ENCODE data around the gene PRDM16. TPM values are rescaled to one million over a fixed set of nuclear protein-coding genes. Genes with fewer than 3 reads are reported as not detected.

The PRDM16 gene
- total RNA-seq, 1 experiment from 2014 or later = 6.1 TPM

- no peak for DNase-seq (ENCODE audit: low read depth, low spot score)
- Histone ChIP-seq H3K4me3 (replicated peaks in 1 of 2; ENCODE audit: low read depth in 1 of 2, low read length in 2 of 2) (no peak overlapping the region), H3K4me1 (ENCODE audit: control insufficient read depth in 1 of 2, insufficient read depth in 2 of 2, low read length in 2 of 2) (no peaks in the 10 kb centered on the region), H3K79me2 (ENCODE audit: insufficient read depth, low read length) (no peaks in the 10 kb centered on the region), H2AFZ (ENCODE audit: low read depth, low read length, poor library complexity, severe bottlenecking) (no peak overlapping the region), H3K36me3 (ENCODE audit: control insufficient read depth in 1 of 2, insufficient read depth in 2 of 2, low read length in 2 of 2) (no peaks in the 10 kb centered on the region), H3K4me2 (ENCODE audit: low read length) (no peak overlapping the region), H3K9ac (ENCODE audit: low read length) (no peak overlapping the region), H4K20me1 (ENCODE audit: insufficient read depth) (no peaks in the 10 kb centered on the region), H3K9me2 (ENCODE audit: insufficient read depth) (no peaks in the 10 kb centered on the region), H3K9me3 (ENCODE audit: control insufficient read depth in 1 of 2, insufficient read depth in 1 of 2, low read depth in 1 of 2, low read length in 2 of 2) (no peaks in the 10 kb centered on the region), H3K27me3 (ENCODE audit: insufficient read depth, low read length) (no peaks in the 10 kb centered on the region), H3K27ac (ENCODE audit: low read depth, low read length) (no peak overlapping the region)
- TF ChIP-seq POLR2A (IDR thresholded peaks at IDR 0.05; ENCODE audit: borderline replicate concordance, extremely low read depth, insufficient read depth, insufficient read length) = no peak
- no peak for TF ChIP-seq YY1 (IDR thresholded peaks at IDR 0.05; ENCODE audit: extremely low read depth, insufficient replicate concordance, low read depth, low read length)
- TF ChIP-seq EZH2phosphoT487 (IDR thresholded peaks at IDR 0.05; ENCODE audit: borderline replicate concordance) = no peak
- TF ChIP-seq REST (IDR thresholded peaks at IDR 0.05; ENCODE audit: low read depth) = no peak
- no peak for TF ChIP-seq ZFX (IDR thresholded peaks at IDR 0.05)
- TF ChIP-seq CBX3 (IDR thresholded peaks at IDR 0.05; ENCODE audit: low read depth) = no peak
- TF ChIP-seq RAD21 (IDR thresholded peaks at IDR 0.05; ENCODE audit: low read depth) = no peak
- no peak for TF ChIP-seq SRF (IDR thresholded peaks at IDR 0.05; ENCODE audit: low read depth)
- TF ChIP-seq FOSL1 (IDR thresholded peaks at IDR 0.05; ENCODE audit: low read depth) = no peak
- TF ChIP-seq TCF7L2 (IDR thresholded peaks at IDR 0.05; ENCODE audit: borderline replicate concordance, extremely low read depth, insufficient read depth, insufficient read length) = no peak
- no peak for TF ChIP-seq EGR1 (IDR thresholded peaks at IDR 0.05; ENCODE audit: low read depth)
- no peak for TF ChIP-seq ZBTB33 (IDR thresholded peaks at IDR 0.05; ENCODE audit: extremely low read depth, insufficient replicate concordance, low read length)
- no peak for TF ChIP-seq SP1 (IDR thresholded peaks at IDR 0.05; ENCODE audit: low read depth)
- TF ChIP-seq CEBPB (IDR thresholded peaks at IDR 0.05; ENCODE audit: low read depth) = no peak
- no peak for TF ChIP-seq CTCF (IDR thresholded peaks at IDR 0.05 in 2 of 3, conservative IDR thresholded peaks at IDR 0.05 in 1 of 3; ENCODE audit: borderline replicate concordance in 1 of 3, insufficient read depth in 1 of 3, low read depth in 2 of 3, low read length in 2 of 3)
- no peak for TF ChIP-seq ZNF274 (IDR thresholded peaks at IDR 0.05; ENCODE audit: low read depth, low read length)
- no peak for TF ChIP-seq ELF1 (IDR thresholded peaks at IDR 0.05; ENCODE audit: borderline replicate concordance, low read depth)
- intact Hi-C loops (cut with micrococcal nuclease) = no loop called here
- ATAC-seq = no peak; the same call in 1 of the 2 replicates
- no TSS peak for BruUV-seq (replicated peaks)
- CTCF ChIA-PET = no interaction called here
- POLR2A ChIA-PET = no interaction called here
- RAD21 ChIA-PET (ENCODE audit: low non-redundant PET in 1 of 2, low total read pairs in 2 of 2, uncharacterized antibody in 2 of 2, unreplicated experiment in 2 of 2) = no interaction called here
Observed at GRCh38 chr1:3350506-3351261, 281.7 kb downstream of the PRDM16 start.
